Measurements from ENCODE around the gene CNTNAP2. TPM values are rescaled to one million over a fixed set of nuclear protein-coding genes. Genes with fewer than 3 reads are reported as not detected.

Gene CNTNAP2
- total RNA-seq, 2 experiments from 2014 or later, result 0.28 TPM; not detected in 1

DNA sequence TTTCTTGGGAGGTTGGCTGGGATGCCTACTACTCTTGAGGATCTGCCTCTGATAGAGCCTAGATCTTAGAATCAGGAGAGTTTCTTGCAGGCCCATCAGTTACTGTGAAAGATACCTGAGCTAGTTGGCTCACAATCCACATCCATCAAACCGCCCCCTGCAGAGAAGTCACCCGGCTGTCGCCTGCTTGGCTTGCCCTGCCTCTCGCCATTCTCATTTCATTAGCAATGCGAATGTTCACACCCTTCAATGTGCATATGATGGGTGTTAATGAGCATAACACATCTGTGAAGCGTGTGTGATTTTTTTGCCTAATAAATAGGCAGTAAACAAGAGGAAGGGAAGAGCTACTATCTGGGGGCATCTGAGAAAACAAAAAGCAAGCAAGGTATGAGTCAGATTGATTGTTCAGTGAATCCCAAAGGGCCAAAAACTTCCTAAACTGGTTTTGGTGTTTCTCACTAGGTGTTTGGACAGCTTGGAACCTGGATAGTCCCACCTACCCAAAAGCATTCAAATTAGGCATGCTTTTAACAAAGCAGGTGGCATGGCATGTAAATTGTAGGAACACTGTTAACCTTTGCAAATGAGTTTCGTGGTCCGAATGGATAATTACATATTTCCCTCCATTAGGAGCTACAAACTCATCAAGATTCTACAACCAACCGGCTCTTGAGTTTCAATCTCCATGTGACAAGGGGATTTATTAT, 2201.7 kb downstream of the CNTNAP2 start:
- no peak for DNase-seq (ENCODE audit: low spot score)
- Histone ChIP-seq H3K9me3 (ENCODE audit: low read length) (no peaks in the 10 kb centered on the region), H3K4me1 (ENCODE audit: insufficient read depth, low read length, poor library complexity, severe bottlenecking) (no peaks in the 10 kb centered on the region), H3K36me3 (ENCODE audit: insufficient read depth, low read length) (no peaks in the 10 kb centered on the region), H3K4me2 (ENCODE audit: low read length) (no peak overlapping the region), H2AFZ (ENCODE audit: low read length) (no peak overlapping the region), H3K4me3 (ENCODE audit: low read depth, low read length, poor library complexity, severe bottlenecking) (no peak overlapping the region), H3K79me2 (ENCODE audit: insufficient read depth, low read depth, low read length) (no peaks in the 10 kb centered on the region), H4K20me1 (ENCODE audit: insufficient read depth, low read length) (no peaks in the 10 kb centered on the region), H3K27ac (ENCODE audit: low read depth, low read length, poor library complexity, severe bottlenecking) (no peak overlapping the region), H3K9me2 (ENCODE audit: insufficient read depth, low read length) (no peaks in the 10 kb centered on the region)
- intact Hi-C loops (cut with micrococcal nuclease; ENCODE audit: unreplicated experiment), result no loop called here
- TF ChIP-seq, protein P1, sequence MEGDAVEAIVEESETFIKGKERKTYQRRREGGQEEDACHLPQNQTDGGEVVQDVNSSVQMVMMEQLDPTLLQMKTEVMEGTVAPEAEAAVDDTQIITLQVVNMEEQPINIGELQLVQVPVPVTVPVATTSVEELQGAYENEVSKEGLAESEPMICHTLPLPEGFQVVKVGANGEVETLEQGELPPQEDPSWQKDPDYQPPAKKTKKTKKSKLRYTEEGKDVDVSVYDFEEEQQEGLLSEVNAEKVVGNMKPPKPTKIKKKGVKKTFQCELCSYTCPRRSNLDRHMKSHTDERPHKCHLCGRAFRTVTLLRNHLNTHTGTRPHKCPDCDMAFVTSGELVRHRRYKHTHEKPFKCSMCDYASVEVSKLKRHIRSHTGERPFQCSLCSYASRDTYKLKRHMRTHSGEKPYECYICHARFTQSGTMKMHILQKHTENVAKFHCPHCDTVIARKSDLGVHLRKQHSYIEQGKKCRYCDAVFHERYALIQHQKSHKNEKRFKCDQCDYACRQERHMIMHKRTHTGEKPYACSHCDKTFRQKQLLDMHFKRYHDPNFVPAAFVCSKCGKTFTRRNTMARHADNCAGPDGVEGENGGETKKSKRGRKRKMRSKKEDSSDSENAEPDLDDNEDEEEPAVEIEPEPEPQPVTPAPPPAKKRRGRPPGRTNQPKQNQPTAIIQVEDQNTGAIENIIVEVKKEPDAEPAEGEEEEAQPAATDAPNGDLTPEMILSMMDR (conservative IDR thresholded peaks at IDR 0.05; ENCODE audit: low read length), result no peak
- no peak for TF ChIP-seq EZH2phosphoT487 (IDR thresholded peaks at IDR 0.05; ENCODE audit: borderline replicate concordance, low read depth, low read length)
- CTCF ChIA-PET (ENCODE audit: unreplicated experiment), result no interaction called here
- POLR2A ChIA-PET, result interaction anchor here (0.5 to 1.8 kb wide), 2 partner anchors 16 to 1573 kb away, joined by 3 to 4 read pairs; no protein-coding TSS in a partner anchor
- no TSS peak for BruUV-seq (replicated peaks)

DNA sequence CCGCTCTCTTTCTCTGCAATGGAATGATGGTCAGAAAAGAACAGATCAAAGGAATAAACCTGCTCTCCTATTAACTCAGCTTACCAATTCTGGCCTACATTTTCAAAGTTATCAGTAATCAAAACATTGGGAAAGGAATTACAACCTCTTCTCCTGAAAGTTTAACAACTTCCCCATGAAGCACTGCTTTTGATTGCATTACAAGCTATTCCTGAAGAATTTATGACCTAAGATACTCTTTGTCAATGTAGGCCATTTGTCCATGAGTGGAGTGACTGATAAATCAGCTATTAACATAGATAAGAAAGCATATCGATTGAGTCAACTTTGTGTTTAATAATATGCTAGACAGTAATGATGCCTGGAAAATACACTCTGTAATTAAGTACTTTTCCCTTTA, 2202.2 kb downstream of the CNTNAP2 start:
- Histone ChIP-seq H4K20me1 (ENCODE audit: insufficient read depth, low read length) (no peaks in the 10 kb centered on the region), H3K4me1 (ENCODE audit: insufficient read depth, low read length, poor library complexity, severe bottlenecking) (no peaks in the 10 kb centered on the region), H2AFZ (ENCODE audit: low read length) (no peak overlapping the region), H3K9me3 (ENCODE audit: low read length) (no peaks in the 10 kb centered on the region), H3K36me3 (ENCODE audit: insufficient read depth, low read length) (no peaks in the 10 kb centered on the region), H3K79me2 (ENCODE audit: insufficient read depth, low read depth, low read length) (no peaks in the 10 kb centered on the region), H3K9me2 (ENCODE audit: insufficient read depth, low read length) (no peaks in the 10 kb centered on the region), H3K27ac (ENCODE audit: low read depth, low read length, poor library complexity, severe bottlenecking) (no peak overlapping the region), H3K4me2 (ENCODE audit: low read length) (no peak overlapping the region), H3K4me3 (ENCODE audit: low read depth, low read length, poor library complexity, severe bottlenecking) (no peak overlapping the region)
- ChIA-PET POLR2A (interaction anchor here (0.5 to 1.8 kb wide), 2 partner anchors 17 to 1573 kb away, joined by 3 to 4 read pairs; no protein-coding TSS in a partner anchor), CTCF (ENCODE audit: unreplicated experiment) (no interaction called here)
- intact Hi-C loops (cut with micrococcal nuclease; ENCODE audit: unreplicated experiment), result no loop called here
- no TSS peak for BruUV-seq (replicated peaks)
- TF ChIP-seq, protein P1 (conservative IDR thresholded peaks at IDR 0.05; ENCODE audit: low read length), result no peak
- no peak for TF ChIP-seq EZH2phosphoT487 (IDR thresholded peaks at IDR 0.05; ENCODE audit: borderline replicate concordance, low read depth, low read length)
- no peak for DNase-seq (ENCODE audit: low spot score)

DNA sequence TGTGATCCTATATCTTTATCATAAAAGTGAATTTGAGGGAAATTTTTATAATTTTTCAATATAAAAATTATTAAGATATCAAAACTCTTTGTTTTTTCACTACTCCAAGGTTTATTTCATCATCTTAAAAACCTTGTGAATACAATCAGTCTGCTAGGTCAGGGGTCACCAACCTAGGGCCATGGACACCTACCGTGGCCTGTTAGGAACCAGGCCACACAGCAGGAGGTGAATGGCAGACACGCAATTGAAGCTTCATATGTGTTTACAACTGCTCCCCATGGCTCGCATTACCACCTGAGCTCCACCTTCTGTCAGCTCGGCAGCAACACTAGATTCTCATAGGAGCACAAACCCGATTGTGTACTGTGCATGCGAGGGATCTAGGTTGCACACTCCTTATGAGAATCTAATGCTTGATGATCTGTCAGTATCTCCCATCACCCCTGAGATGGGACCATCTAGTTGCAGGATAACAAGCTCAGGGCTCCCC, 2202.8 kb downstream of the CNTNAP2 start:
- H3K79me2 ChIP-seq (ENCODE audit: insufficient read depth, low read depth, low read length), result no peaks in the 10 kb centered on the region
- H3K4me1 ChIP-seq (ENCODE audit: insufficient read depth, low read length, poor library complexity, severe bottlenecking), result no peaks in the 10 kb centered on the region
- DNase-seq (ENCODE audit: low spot score), result no peak
- no peak overlapping the region for H3K27ac ChIP-seq (ENCODE audit: low read depth, low read length, poor library complexity, severe bottlenecking)
- POLR2A ChIA-PET, result interaction anchor here (0.5 to 1.8 kb wide), 2 partner anchors 18 to 728 kb away, joined by 3 to 4 read pairs; no protein-coding TSS in a partner anchor
- H3K9me3 ChIP-seq (ENCODE audit: low read length), result no peaks in the 10 kb centered on the region
- no peaks in the 10 kb centered on the region for H3K9me2 ChIP-seq (ENCODE audit: insufficient read depth, low read length)
- no peak overlapping the region for H3K4me3 ChIP-seq (ENCODE audit: low read depth, low read length, poor library complexity, severe bottlenecking)
- no peaks in the 10 kb centered on the region for H4K20me1 ChIP-seq (ENCODE audit: insufficient read depth, low read length)
- intact Hi-C loops (cut with micrococcal nuclease; ENCODE audit: unreplicated experiment), result no loop called here
- H2AFZ ChIP-seq (ENCODE audit: low read length), result no peak overlapping the region
- CTCF ChIA-PET (ENCODE audit: unreplicated experiment), result no interaction called here
- no TSS peak for BruUV-seq (replicated peaks)
- TF ChIP-seq, protein P1 (conservative IDR thresholded peaks at IDR 0.05; ENCODE audit: low read length), result no peak
- no peak for TF ChIP-seq EZH2phosphoT487 (IDR thresholded peaks at IDR 0.05; ENCODE audit: borderline replicate concordance, low read depth, low read length)
- no peaks in the 10 kb centered on the region for H3K36me3 ChIP-seq (ENCODE audit: insufficient read depth, low read length)
- no peak overlapping the region for H3K4me2 ChIP-seq (ENCODE audit: low read length)
